Fibroblast of villous mesenchyme (primary cell): ENCODE results near the gene LTB4R2. TPM values are rescaled to one million over a fixed set of nuclear protein-coding genes. Genes with fewer than 3 reads are reported as not detected.

Source experiments
- DNase-seq: peaks from one replicate; pipeline ENCODE4 v3.0.0-alpha.2; 2010; ENCODE audit warnings: low read depth
- H3K4me3 ChIP-seq: 2 replicates; pipeline ENCODE4 v1.5.1; 2011; ENCODE audit warnings: low read depth, mild to moderate bottlenecking, low read length
- CTCF ChIP-seq: IDR thresholded peaks from 2 replicates; pipeline ENCODE4 v1.5.1; 2012; ENCODE audit warnings: low read depth, mild to moderate bottlenecking, low read length; ENCODE audit not compliant: insufficient read depth
- total RNA-seq: library from RNA; depleted of rRNA; stranded (reverse); fragments of >200 nt; gene quantifications from 2 replicates; pipeline ENCODE4 v1.2.3, GENCODE V29; 2012

Gene LTB4R2
- total RNA-seq, 1 donor = 3.9 TPM

GRCh38 chr14:24264298-24264697 is 45.6 kb upstream of the LTB4R2 start:
- DNase-seq = no peak
- TF ChIP-seq CTCF = no peak
- H3K4me3 ChIP-seq = no peak overlapping the region

DNA sequence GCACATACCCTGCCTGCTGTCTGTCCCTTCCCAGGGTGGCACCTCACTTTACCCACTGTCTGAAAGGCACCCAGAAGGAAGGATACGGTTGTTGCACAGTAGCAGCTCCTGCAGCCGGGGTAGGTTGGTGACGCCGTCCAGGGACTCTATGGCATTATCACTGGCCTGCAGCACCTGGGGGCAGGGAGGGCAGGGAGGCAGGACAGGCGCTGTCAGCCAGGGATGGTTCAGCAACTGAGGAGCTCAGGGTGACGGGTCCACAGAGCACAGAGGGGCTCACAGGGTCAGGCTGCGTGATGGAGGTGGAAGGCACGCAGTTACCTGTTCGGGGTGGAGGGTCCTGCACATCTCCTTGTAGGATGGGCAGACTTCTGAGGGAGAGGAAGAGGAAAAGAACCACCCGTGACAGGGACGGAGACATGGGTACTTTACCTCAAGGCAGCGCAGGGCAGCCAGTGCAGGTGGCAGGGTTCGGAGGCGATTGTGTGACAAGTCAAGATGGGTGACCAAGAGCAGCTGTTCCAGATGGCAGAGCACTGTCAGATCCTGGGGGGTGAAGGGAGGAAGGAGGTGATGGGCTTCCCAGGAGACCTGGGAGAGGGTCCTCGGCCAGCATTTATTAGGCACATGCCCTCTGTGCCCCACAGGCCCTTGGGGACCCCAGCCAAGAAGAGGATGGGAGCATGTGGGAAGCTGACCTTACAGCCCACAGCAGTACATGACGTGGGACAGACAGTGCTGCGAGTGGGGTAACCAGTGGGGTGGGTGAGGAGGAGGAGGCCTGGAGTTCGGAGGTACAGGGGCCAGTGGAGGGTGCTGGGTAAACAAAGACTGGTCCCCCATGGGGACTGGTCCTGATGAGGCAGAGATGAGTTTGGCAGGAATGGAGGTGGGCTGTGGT is 43.3 kb upstream of the LTB4R2 start:
- H3K4me3 ChIP-seq = no peak overlapping the region
- DNase-seq = no peak
- TF ChIP-seq CTCF = no peak

DNA sequence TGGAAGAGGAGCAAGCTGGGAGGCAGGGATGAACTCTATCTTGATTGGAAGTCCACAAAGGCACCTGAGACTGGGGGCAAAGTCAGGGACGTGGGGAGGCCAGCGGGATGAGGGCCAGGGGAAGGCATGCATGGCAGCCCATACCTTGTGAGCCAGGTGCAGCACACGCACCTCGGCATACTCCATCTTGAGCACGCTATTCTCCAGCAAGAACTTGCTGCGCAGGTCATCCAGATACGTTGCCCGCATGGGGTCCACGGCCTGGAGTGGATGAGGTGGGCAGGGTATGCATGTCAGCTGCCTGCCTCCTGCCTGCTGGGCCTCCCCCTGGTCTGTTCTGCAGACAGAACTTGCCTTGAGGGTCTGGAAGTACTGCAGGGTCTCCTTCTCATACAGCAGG is 42.4 kb upstream of the LTB4R2 start:
- H3K4me3 ChIP-seq = no peak overlapping the region
- no peak for DNase-seq
- no peak for TF ChIP-seq CTCF

GRCh38 chr14:24268225-24268624 is 41.7 kb upstream of the LTB4R2 start:
- no peak overlapping the region for H3K4me3 ChIP-seq

DNA sequence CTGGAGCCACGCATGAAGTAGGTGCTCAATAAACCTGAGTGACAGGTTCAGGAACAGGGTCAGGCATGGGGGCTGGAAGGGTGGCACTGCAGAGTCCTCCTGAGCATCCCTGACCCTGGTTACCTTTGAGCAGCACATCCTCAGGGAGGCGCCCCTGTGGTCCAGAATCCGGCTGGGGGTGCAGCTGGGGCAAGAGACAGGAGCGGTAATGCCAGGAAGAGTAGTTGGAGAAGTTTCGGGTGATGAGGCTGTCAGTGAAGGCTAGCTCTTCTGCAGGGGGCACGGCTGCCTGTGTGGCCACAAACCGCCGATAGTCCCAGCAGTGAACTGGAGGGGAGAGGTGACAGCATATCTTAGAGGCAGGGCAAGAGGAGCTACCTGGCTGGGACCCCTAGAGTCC is 40.6 kb upstream of the LTB4R2 start:
- H3K4me3 ChIP-seq = no peak overlapping the region
- no peak for DNase-seq
- TF ChIP-seq CTCF = no peak

More at GRCh38 chr14:24268225-24268624, 41.7 kb upstream of the LTB4R2 start:
- DNase-seq = no peak
- no peak for TF ChIP-seq CTCF

DNA sequence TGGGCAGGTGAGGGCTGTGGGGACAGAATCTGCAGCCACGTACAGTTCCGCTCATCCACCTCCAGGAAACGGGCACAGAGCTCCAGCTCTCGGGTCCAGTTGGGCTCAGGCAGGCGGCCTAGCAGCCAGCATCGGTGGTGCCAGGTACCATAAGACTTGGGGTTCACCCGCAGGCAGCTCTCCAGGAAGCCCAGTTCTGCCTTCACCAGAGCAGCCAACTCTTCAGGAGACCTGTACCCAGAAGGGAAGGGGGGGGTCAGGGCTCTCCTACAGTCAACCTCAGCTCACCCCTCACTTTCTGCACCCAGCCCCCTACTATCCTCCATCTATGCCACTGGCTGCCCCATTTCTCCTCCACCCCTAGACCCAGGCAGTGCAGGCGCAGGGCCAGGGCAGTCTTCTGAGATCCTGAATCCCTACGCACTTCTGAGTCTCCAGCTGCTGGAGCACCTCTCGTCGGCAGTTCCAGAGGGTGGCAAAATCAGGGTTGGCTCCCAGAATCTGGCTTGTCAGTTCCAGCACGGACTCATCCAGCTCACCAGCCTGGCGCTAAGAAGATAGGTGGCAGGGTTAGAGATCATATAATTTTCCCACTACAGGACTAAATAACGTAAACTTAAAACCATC is 39.9 kb upstream of the LTB4R2 start:
- TF ChIP-seq CTCF = no peak

More for the DNA sequence above, 39.9 kb upstream of the LTB4R2 start:
- no peak overlapping the region for H3K4me3 ChIP-seq
- no peak for DNase-seq
